GM20000 (cell line): ENCODE data around the gene CABP2.

ENCODE experiments used
- DNase-seq: peaks from one replicate; pipeline ENCODE4 v3.0.0; 2012; ENCODE audit warnings: low spot score
- CTCF ChIP-seq: IDR thresholded peaks from 2 replicates; pipeline ENCODE4 v1.5.1; 2012; ENCODE audit warnings: mild to moderate bottlenecking, control low read depth; ENCODE audit errors: extremely low read depth, missing control alignments

Gene CABP2

GRCh38 chr11:67497656-67498291, 25.5 kb downstream of the CABP2 start:
- DNase-seq: no peak
- no peak for TF ChIP-seq CTCF

GRCh38 chr11:67496113-67496512, 27.1 kb downstream of the CABP2 start:
- DNase-seq: no peak
- TF ChIP-seq CTCF: no peak

- no peak for TF ChIP-seq CTCF
- DNase-seq: no peak
Observed at GRCh38 chr11:67495234-67496005, 27.8 kb downstream of the CABP2 start.

- no peak for TF ChIP-seq CTCF
- DNase-seq: no peak
Observed at GRCh38 chr11:67494371-67495233, 28.6 kb downstream of the CABP2 start.

- no peak for TF ChIP-seq CTCF
- DNase-seq: no peak
Observed at GRCh38 chr11:67493548-67494370, 29.5 kb downstream of the CABP2 start.

- no peak for TF ChIP-seq CTCF
- no peak for DNase-seq
Observed at GRCh38 chr11:67492801-67493547, 30.3 kb downstream of the CABP2 start.
